ENCODE measurements around the gene ACY1. TPM values are rescaled to one million over a fixed set of nuclear protein-coding genes. Genes with fewer than 3 reads are reported as not detected.
A peak's percentile ranks its signal among the peaks of the same experiment; 100 is the strongest.

ACY1 gene
- total RNA-seq, 3 donors from 2014 or later, result 40.0 to 49.2 (median 46.4) TPM

DNA sequence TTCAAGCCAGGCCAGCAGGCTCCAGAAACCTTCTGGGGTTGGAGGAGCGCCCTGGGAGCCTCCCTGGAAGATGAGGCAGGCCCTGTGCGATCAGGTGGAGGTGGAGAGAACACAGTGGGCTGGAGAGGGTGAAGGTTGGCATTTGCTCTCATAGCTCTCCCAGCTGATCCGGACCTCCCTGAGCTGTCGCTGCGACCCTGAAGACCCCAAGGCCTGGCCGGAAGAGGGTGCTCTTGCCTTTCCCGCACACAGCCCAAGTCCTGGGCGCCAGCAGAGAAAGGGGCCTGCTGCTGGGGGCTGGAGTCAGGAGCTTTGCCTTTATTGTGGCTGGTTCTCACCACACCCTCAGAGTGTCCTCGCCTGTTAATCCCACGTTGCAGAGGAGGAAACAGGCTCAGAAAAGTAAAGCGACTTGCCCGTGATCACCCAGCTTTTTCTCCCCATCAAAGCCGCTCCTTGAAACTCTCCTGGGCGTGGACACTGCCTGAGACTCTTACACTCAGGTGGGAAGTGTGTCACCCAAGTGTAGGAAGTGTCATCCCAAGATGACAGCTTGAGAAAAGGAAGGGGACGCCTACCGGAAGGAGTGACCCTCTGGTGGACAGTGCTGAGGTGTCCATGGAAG is 20.9 kb downstream of the ACY1 start:
- Histone ChIP-seq H3K36me3 (no peaks in the 10 kb centered on the region), H3K4me3 (no peak overlapping the region), H3K27me3 (no peaks in the 10 kb centered on the region), H3K27ac (no peak overlapping the region), H3K9me3 (no peaks in the 10 kb centered on the region), H3K4me1 (peaks cover 7 to 12% of the 10 kb centered on the region in 2 donors)
- DNase-seq (ENCODE audit: low spot score in 2 of 2), result no peak
- intact Hi-C loops (cut with DNase I; ENCODE audit: low total_unique reads), result loop anchor here (5.0 to 10.0 kb wide), 2 partner anchors 51 to 138 kb away; partner anchors contain the start of gene DUSP7
- TF ChIP-seq POLR2AphosphoS5 (IDR thresholded peaks at IDR 0.05), result no peak
- TF ChIP-seq POLR2A (IDR thresholded peaks at IDR 0.05), result no peak

DNA sequence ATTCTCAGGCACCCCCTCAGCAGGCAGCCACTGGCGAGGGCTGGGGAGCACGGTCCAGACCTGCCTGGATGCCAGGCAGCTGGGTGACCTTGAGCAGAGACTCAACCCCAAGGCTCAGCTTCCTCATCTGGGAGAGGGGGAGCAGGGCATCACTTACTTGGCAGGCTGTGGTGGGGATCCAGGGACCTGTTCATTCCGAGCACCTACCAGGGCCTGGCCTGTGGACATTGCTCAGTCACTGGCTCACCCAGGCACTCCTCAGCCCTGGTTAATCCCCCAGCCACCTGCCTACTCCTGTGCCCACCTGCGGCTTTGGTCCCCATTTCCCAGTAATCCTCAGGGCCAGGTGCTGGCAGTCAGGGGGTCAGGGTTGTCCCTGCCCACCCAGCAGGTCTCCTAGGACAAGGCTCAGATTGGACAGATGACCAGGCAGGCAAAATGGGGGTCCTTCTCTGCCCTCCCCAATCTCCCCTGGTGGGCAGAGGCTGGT is 21.6 kb downstream of the ACY1 start:
- H3K36me3 ChIP-seq, result no peaks in the 10 kb centered on the region
- intact Hi-C loops (cut with DNase I; ENCODE audit: low total_unique reads), result loop anchor here (5.0 to 10.0 kb wide), 2 partner anchors 50 to 137 kb away; partner anchors contain the start of gene DUSP7
- H3K9me3 ChIP-seq, result no peaks in the 10 kb centered on the region
- H3K27me3 ChIP-seq, result no peaks in the 10 kb centered on the region
- peak overlapping the region; percentile 55 to 70 for H3K27ac ChIP-seq
- H3K4me3 ChIP-seq, result no peak overlapping the region
- no peak for DNase-seq (ENCODE audit: low spot score in 2 of 2)
- TF ChIP-seq, protein P1, sequence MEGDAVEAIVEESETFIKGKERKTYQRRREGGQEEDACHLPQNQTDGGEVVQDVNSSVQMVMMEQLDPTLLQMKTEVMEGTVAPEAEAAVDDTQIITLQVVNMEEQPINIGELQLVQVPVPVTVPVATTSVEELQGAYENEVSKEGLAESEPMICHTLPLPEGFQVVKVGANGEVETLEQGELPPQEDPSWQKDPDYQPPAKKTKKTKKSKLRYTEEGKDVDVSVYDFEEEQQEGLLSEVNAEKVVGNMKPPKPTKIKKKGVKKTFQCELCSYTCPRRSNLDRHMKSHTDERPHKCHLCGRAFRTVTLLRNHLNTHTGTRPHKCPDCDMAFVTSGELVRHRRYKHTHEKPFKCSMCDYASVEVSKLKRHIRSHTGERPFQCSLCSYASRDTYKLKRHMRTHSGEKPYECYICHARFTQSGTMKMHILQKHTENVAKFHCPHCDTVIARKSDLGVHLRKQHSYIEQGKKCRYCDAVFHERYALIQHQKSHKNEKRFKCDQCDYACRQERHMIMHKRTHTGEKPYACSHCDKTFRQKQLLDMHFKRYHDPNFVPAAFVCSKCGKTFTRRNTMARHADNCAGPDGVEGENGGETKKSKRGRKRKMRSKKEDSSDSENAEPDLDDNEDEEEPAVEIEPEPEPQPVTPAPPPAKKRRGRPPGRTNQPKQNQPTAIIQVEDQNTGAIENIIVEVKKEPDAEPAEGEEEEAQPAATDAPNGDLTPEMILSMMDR (IDR thresholded peaks at IDR 0.05), result no peak
- TF ChIP-seq POLR2A (IDR thresholded peaks at IDR 0.05) (no peak), POLR2AphosphoS5 (IDR thresholded peaks at IDR 0.05) (no peak)
- peaks cover 7 to 12% of the 10 kb centered on the region in 2 donors for H3K4me1 ChIP-seq

DNA sequence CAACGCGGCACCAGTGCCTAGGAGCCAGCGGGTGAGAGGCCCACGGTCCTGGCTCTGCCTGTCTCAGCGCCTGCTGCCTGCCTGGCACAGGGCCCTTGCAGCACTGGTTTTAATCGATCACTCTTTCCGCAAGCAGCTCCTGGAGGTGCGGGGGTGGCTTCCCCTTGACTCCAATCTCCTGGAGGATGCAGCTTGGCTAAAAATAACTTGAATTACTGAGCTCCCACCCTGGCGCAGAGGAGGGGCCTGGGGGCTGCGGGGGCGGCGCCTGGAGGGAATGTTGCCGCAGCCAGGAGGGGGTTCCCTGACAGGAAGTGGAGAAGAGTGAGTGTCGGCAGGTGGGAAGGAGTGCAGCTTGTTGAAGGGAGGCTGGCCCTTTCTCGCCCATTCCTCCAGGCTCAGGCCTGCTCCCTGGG is 22.2 kb downstream of the ACY1 start:
- no peak for TF ChIP-seq POLR2A (IDR thresholded peaks at IDR 0.05)
- no peak for TF ChIP-seq POLR2AphosphoS5 (IDR thresholded peaks at IDR 0.05)
- TF ChIP-seq, protein P1 (IDR thresholded peaks at IDR 0.05), result no peak

DNA sequence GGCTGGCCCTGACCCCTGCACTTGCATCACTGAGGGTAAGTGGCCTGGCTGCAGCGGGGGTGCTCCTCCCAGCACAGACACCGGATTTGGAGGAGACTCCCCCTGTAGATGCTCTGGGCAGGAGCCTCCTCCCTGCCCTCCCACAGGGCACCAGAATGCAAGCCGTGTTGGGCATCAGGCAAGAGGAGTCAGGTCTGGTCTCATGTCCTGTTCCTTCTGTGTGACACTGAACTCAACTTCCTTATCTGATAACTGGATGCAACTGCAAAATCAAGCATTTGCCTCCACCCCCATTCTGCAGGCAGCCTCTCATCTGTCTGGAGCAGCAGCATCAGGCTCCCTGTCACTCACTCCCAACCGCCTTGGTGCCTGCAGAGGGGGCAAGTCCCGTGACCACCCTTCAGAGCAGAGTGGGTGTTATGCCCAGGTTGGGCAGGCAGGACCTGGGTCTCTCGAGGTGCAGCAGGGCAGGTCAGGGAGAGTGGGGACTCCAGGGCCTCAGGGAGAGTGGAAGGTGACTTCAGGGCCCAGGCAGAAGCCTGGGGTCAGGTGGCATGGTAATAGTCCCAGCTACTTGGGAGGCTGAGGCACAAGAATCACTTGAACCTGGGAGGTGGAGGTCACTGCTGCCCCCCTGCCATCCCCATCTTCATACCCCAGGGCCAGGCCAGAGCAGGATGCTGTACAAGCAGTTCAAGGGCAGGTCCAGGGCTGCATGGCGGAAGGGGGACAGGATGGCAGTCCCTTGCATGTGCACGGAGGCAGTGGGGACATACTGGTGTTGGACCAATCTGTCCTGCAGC is 22.9 kb downstream of the ACY1 start:
- Histone ChIP-seq H3K4me3 (peak overlapping the region in 1 of 3 donors; percentile 54), H3K27ac (peak overlapping the region; percentile 55 to 70)
- intact Hi-C loops (cut with DNase I; ENCODE audit: low total_unique reads), result loop anchor here (10.0 kb wide), 1 partner anchor 49 kb away; the partner anchor contains the start of gene DUSP7

More for the DNA sequence above, 22.2 kb downstream of the ACY1 start:
- no peaks in the 10 kb centered on the region for H3K36me3 ChIP-seq
- peaks cover 7 to 12% of the 10 kb centered on the region in 2 donors for H3K4me1 ChIP-seq
- no peaks in the 10 kb centered on the region for H3K9me3 ChIP-seq
- H3K27me3 ChIP-seq, result no peaks in the 10 kb centered on the region
- peak overlapping the region in 1 of 3 donors; percentile 54 for H3K4me3 ChIP-seq
- peak in 1 of 2 donors; percentile 43 for DNase-seq (ENCODE audit: low spot score in 2 of 2)
- intact Hi-C loops (cut with DNase I; ENCODE audit: low total_unique reads), result loop anchor here (10.0 kb wide), 1 partner anchor 49 kb away; the partner anchor contains the start of gene DUSP7
- peak overlapping the region; percentile 55 to 70 for H3K27ac ChIP-seq

DNA sequence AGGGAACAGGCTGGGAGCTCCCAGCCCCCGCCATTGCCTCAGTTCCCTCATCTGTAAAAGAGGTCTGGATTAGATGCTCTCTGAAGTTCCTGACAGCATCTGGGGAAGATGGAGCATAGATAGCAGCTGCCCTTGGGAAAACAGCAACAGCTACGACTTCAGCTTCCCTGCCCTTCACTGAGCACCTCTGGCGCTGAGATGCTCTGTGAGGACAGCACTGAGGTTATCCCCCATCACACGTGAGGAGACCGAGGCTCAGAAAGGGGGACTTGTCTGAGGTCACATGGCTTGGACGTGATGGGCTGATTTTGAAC is 23.4 kb downstream of the ACY1 start:
- H3K27ac ChIP-seq, result no peak overlapping the region

More for the DNA sequence above, 22.9 kb downstream of the ACY1 start:
- DNase-seq (ENCODE audit: low spot score in 2 of 2), result no peak
- H3K9me3 ChIP-seq, result no peaks in the 10 kb centered on the region
- TF ChIP-seq, protein P1 (IDR thresholded peaks at IDR 0.05), result no peak
- TF ChIP-seq POLR2AphosphoS5 (IDR thresholded peaks at IDR 0.05) (no peak), POLR2A (IDR thresholded peaks at IDR 0.05) (no peak)
- H3K27me3 ChIP-seq, result no peaks in the 10 kb centered on the region
- H3K36me3 ChIP-seq, result no peaks in the 10 kb centered on the region
- peaks cover 7 to 12% of the 10 kb centered on the region in 2 donors for H3K4me1 ChIP-seq

More for the DNA sequence above, 23.4 kb downstream of the ACY1 start:
- peaks cover 7 to 12% of the 10 kb centered on the region in 2 donors for H3K4me1 ChIP-seq
- H3K36me3 ChIP-seq, result no peaks in the 10 kb centered on the region
- intact Hi-C loops (cut with DNase I; ENCODE audit: low total_unique reads), result loop anchor here (10.0 kb wide), 1 partner anchor 48 kb away; the partner anchor contains the start of gene DUSP7
- H3K4me3 ChIP-seq, result no peak overlapping the region
- no peak for TF ChIP-seq POLR2A (IDR thresholded peaks at IDR 0.05)
- TF ChIP-seq POLR2AphosphoS5 (IDR thresholded peaks at IDR 0.05), result no peak
- TF ChIP-seq, protein P1 (IDR thresholded peaks at IDR 0.05), result no peak
- H3K27me3 ChIP-seq, result no peaks in the 10 kb centered on the region
- H3K9me3 ChIP-seq, result no peaks in the 10 kb centered on the region
- DNase-seq (ENCODE audit: low spot score in 2 of 2), result no peak

Measured in breast epithelium (tissue), 4 donors.